Colonic mucosa (tissue), 4 donors: Measurements from ENCODE around the gene SHOC1. TPM values are rescaled to one million over a fixed set of nuclear protein-coding genes. Genes with fewer than 3 reads are reported as not detected.
A peak's percentile ranks its signal among the peaks of the same experiment; 100 is the strongest.

Source experiments
- DNase-seq: peaks from one replicate; pipeline ENCODE4 v3.0.0-alpha.2; 2020
- H3K27ac ChIP-seq: fragments of 200-600 bp; one replicate; pipeline ENCODE4 v1.8.0; 2021
- H3K27me3 ChIP-seq: fragments of 200-600 bp; one replicate; pipeline ENCODE4 v1.8.0; 2021
- H3K36me3 ChIP-seq: fragments of 200-600 bp; one replicate; pipeline ENCODE4 v1.8.0; 2021
- H3K4me1 ChIP-seq: fragments of 200-600 bp; one replicate; pipeline ENCODE4 v1.8.0; 2021; ENCODE audit warnings: mild to moderate bottlenecking
- H3K4me3 ChIP-seq: fragments of 200-600 bp; one replicate; pipeline ENCODE4 v1.8.0; 2021
- H3K9ac ChIP-seq, 2 donors: one replicate each; pipeline ENCODE4 v1.7.0; 2013; ENCODE audit warnings: control low read depth in 2 of 2, low read depth in 2 of 2, low read length in 2 of 2
- H3K9me3 ChIP-seq: fragments of 200-600 bp; one replicate; pipeline ENCODE4 v1.8.0; 2021
- intact Hi-C: fragments of 100-400 bp; cut with DNase I; formaldehyde crosslinking; loops from one replicate; pipeline ENCODE4 v1.14.1; 2022
- total RNA-seq, 2 donors: library from RNA; stranded (reverse); fragmentation: NEBNext Ultra II Directional in 1 of 2; extraction: Animal tissue kit (Norgen Biotek cat#: 25700) in 1 of 2; gene quantifications; one replicate each; pipeline ENCODE4 v1.2.1, GENCODE V29; 2021
- TF ChIP-seq, protein P1 (sequence below): fragments of 200-600 bp; IDR thresholded peaks from one replicate; pipeline ENCODE4 v1.8.0; 2022; ENCODE audit warnings: antibody characterized with exemption, mild to moderate bottlenecking
- donor health status: healthy.
- donor health status: DM: no; HTN: no; CAD: no.
- donor health status: DM: no; HTN: no; CAD: no.

The SHOC1 gene
- total RNA-seq, 2 donors from 2014 or later = 0.37 TPM; not detected in 1

DNA sequence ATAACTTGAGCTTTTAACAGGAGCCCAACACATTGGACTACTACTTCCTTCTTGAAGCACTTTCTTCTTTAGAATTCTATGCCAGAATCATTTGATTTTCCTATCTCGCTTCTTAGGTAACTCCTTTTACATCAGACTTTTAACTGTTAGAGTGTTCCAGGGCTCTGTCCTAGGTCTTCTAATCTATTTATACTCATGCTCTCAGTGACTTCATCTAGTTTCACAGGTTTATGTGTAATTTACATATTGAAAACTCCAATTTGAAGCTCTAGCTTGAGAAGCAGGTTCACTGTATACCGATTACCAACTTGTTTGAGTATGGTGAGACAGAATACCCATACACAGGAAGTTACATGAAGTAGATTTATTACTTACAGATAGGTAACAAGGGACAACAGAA is 11.3 kb downstream of the SHOC1 start:
- Histone ChIP-seq H3K9me3 (no peaks in the 10 kb centered on the region), H3K36me3 (no peaks in the 10 kb centered on the region), H3K9ac (no peak overlapping the region), H3K4me1 (no peaks in the 10 kb centered on the region), H3K27ac (no peak overlapping the region), H3K27me3 (no peaks in the 10 kb centered on the region), H3K4me3 (no peak overlapping the region)
- TF ChIP-seq, protein P1, sequence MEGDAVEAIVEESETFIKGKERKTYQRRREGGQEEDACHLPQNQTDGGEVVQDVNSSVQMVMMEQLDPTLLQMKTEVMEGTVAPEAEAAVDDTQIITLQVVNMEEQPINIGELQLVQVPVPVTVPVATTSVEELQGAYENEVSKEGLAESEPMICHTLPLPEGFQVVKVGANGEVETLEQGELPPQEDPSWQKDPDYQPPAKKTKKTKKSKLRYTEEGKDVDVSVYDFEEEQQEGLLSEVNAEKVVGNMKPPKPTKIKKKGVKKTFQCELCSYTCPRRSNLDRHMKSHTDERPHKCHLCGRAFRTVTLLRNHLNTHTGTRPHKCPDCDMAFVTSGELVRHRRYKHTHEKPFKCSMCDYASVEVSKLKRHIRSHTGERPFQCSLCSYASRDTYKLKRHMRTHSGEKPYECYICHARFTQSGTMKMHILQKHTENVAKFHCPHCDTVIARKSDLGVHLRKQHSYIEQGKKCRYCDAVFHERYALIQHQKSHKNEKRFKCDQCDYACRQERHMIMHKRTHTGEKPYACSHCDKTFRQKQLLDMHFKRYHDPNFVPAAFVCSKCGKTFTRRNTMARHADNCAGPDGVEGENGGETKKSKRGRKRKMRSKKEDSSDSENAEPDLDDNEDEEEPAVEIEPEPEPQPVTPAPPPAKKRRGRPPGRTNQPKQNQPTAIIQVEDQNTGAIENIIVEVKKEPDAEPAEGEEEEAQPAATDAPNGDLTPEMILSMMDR = no peak
- DNase-seq = no peak
- intact Hi-C loops = no loop called here

DNA sequence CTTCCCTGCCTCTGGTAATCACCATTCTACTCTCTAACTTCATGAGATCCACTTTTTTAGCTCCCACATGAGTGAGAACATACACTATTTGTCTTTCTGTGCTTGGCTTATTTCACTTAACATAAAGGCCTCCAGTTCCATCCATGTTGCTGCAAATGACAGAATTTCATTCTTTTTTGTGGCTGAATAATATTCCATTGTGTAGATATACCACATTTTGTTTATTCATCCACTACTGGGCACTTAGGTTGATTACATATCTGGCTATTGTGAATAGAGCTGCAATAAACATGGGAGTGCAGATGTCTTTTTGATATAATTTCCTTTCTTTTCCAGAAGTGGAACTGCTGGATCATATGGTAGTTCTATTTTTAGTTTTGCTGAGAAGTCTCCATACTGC is 28.7 kb downstream of the SHOC1 start:
- Histone ChIP-seq H3K4me3 (no peak overlapping the region), H3K9ac (no peak overlapping the region), H3K4me1 (no peaks in the 10 kb centered on the region), H3K36me3 (no peaks in the 10 kb centered on the region), H3K27me3 (no peaks in the 10 kb centered on the region), H3K27ac (no peak overlapping the region), H3K9me3 (no peaks in the 10 kb centered on the region)
- no peak for DNase-seq
- TF ChIP-seq, protein P1 = no peak
- intact Hi-C loops = loop anchor here (10.0 kb wide), 1 partner anchor 209 kb away; no protein-coding TSS in a partner anchor

DNA sequence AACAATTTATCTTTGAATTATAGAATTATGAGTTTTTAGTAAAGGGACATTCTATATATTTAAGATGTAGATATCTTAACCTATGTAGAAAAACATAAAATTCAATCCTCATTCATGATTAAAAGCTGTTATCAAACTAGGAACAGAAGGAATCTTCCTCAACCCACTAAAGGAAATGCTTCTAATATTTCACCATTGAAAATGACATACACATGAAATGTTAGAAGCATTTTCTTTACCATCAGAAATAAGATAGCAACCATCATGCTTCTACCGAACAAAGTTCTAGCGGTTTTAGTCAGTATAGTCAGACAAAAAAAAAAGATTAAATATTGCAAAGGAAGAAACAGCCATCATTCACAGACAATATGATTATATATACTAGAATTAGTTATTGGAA is 32.2 kb downstream of the SHOC1 start:
- H3K4me3 ChIP-seq = no peak overlapping the region
- H3K9me3 ChIP-seq = no peaks in the 10 kb centered on the region
- H3K27me3 ChIP-seq = no peaks in the 10 kb centered on the region
- no peak for DNase-seq
- H3K4me1 ChIP-seq = no peaks in the 10 kb centered on the region
- intact Hi-C loops = loop anchor here (10.0 kb wide), 1 partner anchor 212 kb away; no protein-coding TSS in a partner anchor
- H3K27ac ChIP-seq = no peak overlapping the region
- H3K9ac ChIP-seq = no peak overlapping the region
- TF ChIP-seq, protein P1 = no peak
- H3K36me3 ChIP-seq = no peaks in the 10 kb centered on the region

DNA sequence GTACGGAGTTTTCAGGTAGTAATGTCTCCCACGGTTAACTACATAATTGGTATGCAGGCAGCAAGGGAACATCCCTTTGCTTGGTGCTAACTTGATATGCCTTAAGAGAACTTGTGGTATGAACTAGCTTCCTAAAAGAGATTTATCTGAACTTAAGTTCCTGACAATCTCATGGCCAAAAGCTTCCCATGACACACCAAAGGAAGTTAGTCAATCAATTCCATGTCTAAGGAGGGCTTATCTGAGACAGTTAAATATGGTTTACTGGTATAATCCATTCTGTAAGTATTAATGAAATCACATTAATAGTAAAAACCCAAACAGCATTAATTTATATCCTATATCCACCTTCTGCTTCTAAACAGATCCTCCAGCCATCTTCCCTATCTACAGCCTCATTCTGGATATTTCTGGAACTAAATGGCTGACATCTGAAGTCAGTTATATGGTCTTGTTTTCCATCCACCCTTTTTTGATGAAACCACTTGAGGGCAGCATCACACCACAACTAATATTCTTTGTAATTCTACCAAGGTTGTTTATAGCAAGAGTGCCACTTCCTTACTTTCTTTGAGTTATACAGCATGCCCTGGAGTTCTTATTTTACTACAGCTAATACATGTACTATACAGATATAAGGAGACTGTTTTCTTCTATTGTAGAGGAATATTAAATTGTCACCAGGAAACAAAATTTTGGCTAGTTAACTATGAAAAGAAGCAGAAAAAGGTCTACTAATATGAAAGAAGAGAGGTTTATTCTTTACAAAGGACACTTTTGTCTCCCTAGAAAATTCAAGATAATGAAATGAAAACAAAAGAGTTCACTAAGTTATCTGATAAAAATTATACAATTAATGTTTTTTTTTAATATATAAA is 34.7 kb downstream of the SHOC1 start:
- Histone ChIP-seq H3K27me3 (no peaks in the 10 kb centered on the region), H3K9me3 (no peaks in the 10 kb centered on the region), H3K36me3 (no peaks in the 10 kb centered on the region), H3K9ac (no peak overlapping the region), H3K4me1 (no peaks in the 10 kb centered on the region), H3K27ac (no peak overlapping the region), H3K4me3 (no peak overlapping the region)
- DNase-seq = peak; percentile 71
- TF ChIP-seq, protein P1 = peak; percentile 48
- intact Hi-C loops = loop anchor here (2.0 to 10.0 kb wide), 3 partner anchors 215 to 605 kb away; no protein-coding TSS in a partner anchor

DNA sequence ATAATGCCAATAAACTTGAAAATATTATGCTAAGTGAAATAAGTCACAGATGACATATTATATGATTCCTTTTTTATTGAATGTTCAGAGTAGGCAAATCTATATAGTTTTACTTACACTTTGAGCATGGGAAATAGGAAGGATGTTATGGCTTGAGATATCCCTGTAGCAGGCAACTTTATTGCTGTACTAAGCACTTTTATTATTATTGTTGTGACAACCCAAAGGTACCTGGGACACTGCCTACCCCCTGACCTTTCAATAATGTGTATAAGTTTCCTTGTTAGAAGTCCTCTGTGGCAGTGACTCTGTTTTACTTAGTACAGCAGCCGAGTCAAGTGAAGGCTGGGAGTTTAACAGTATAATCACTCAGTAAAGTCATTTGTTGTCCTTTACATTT is 39.9 kb downstream of the SHOC1 start:
- no peaks in the 10 kb centered on the region for H3K36me3 ChIP-seq
- intact Hi-C loops = loop anchor here (10.0 kb wide), 1 partner anchor 610 kb away; no protein-coding TSS in a partner anchor
- no peak for DNase-seq
- no peak overlapping the region for H3K27ac ChIP-seq
- H3K4me3 ChIP-seq = no peak overlapping the region
- H3K4me1 ChIP-seq = no peaks in the 10 kb centered on the region
- no peaks in the 10 kb centered on the region for H3K27me3 ChIP-seq
- TF ChIP-seq, protein P1 = no peak
- H3K9ac ChIP-seq = no peak overlapping the region
- H3K9me3 ChIP-seq = peaks cover 3% of the 10 kb centered on the region
